GM19025 (cell line): ENCODE results near the gene ANO3.

Source experiments
- ATAC-seq: cut with Tn5 transposase; IDR thresholded peaks from one replicate; pipeline ENCODE4 v1.9.1; 2021; ENCODE audit warnings: mild to moderate bottlenecking, low read depth, moderate library complexity; ENCODE audit not compliant: unreplicated experiment

The ANO3 gene

GRCh38 chr11:26700574-26701235 is 368.8 kb downstream of the ANO3 start:
- no peak for ATAC-seq

DNA sequence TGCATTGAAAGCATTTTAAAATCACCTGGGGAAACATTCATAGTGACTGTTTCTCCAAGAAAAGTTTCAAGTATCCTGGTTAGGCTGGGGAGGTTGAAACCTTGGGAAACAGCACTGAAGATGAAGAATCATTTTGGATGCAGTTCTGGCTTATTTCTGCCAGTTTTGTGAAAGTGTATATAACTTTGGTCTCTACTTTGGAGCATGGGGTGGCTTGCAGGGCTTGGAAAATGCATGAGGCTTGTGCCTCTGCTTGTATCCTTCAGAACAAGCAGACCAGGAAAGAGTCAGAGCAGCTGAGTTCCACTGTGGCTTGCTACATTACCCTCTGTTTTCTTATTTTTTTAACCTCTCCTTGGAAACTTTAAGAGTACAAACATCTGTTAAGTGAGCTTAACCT is 370.5 kb downstream of the ANO3 start:
- no peak for ATAC-seq

DNA sequence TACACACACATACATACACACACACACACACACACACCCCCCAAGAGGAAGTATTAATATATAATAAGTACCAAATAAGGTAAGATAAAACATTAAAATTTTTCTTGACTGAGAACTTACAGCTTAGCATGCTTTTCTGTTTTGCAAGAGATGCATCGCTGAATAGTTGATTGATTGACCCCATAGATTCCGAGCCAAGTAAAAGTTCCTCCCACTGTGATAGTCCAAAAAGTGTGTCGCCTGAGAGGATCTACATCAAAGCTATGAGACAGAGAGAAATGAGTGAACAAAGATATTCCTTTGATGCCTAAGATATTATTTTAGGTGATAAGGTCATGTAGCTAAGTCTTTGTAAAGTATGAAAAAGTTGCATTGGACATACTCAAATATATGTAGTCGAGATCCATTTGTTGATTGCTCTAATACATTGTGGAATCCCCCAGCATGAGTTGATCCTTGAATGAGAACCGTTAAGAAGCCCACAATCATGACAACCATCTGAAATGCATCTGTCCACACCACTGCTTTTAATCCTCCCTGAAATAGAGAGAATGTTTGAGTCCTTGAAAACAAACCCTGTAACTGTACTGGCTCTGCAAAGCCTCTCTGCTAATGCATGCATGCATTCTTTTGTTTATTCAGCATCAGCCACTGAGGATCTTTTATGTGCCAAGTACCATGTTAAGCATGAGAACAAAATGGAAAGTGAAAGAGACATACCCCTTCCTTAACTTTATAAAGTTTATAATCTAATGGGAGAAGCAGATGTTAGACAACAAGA is 371.7 kb downstream of the ANO3 start:
- no peak for ATAC-seq

DNA sequence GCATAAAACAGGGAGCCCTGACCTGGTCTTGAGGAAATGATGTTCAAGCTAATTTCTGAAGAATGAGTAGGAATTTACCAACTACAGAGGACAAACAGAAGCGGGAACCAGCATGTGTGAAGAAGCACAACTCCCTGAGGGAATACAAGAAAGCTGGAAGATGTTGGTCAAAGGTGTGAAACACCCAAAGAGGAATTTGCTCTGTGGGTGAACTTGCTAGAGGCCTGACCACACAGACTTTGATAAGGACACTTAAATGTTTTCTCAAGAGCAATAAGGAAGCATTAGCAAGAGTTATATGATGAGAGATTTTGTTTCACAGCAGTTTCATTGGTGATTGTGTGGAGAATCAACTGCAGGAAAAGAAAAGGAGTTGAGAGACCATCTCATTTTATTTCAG is 372.3 kb downstream of the ANO3 start:
- no peak for ATAC-seq

DNA sequence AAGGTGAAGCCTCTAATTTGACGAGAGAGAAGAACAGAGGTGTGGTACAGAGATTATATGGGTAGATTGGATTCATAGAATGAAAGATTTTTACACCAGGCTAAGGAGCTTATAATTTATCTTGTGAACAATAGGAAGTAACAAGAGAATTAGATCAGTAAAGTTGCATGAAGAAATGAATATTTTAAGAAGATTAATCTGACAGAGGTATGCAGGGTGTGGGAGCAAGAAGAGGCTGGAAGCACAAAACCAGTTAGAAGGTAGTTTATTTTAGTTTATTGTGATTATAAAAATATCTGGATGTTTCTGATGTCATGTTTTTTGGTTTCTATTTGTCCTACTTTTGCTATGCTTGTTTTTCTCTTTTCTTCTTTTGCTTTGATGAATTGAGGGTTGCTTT is 374.3 kb downstream of the ANO3 start:
- ATAC-seq = no peak

- no peak for ATAC-seq
These were observed 377.0 kb downstream of the ANO3 start for GRCh38 chr11:26708736-26709456.

GRCh38 chr11:26710489-26710888 is 378.6 kb downstream of the ANO3 start:
- ATAC-seq = no peak

DNA sequence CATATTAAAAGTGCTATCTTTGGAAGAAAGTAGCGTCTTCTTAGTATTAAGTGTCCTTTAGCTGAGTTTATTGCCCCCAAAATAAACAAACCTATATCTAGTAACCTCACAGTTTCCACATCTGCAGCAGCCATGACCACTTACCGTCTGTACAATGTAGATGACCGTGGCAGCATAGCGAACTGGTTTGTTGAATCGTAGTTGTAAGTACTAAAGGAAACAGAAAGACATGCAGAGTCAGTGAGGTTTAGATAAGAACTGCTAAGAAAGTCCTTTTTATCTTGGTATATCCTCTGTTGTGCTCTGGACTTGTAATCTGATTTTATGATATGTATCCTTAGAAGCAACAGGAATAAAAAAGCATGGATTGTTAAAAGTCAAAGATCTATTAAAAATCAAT is 380.6 kb downstream of the ANO3 start:
- ATAC-seq = no peak
